ENCODE measurements around the gene ZNF506. TPM values are rescaled to one million over a fixed set of nuclear protein-coding genes. Genes with fewer than 3 reads are reported as not detected.

Gene ZNF506
- total and polyA plus RNA-seq, 2 experiments from 2014 or later, result 26.0 to 42.1 TPM

DNA sequence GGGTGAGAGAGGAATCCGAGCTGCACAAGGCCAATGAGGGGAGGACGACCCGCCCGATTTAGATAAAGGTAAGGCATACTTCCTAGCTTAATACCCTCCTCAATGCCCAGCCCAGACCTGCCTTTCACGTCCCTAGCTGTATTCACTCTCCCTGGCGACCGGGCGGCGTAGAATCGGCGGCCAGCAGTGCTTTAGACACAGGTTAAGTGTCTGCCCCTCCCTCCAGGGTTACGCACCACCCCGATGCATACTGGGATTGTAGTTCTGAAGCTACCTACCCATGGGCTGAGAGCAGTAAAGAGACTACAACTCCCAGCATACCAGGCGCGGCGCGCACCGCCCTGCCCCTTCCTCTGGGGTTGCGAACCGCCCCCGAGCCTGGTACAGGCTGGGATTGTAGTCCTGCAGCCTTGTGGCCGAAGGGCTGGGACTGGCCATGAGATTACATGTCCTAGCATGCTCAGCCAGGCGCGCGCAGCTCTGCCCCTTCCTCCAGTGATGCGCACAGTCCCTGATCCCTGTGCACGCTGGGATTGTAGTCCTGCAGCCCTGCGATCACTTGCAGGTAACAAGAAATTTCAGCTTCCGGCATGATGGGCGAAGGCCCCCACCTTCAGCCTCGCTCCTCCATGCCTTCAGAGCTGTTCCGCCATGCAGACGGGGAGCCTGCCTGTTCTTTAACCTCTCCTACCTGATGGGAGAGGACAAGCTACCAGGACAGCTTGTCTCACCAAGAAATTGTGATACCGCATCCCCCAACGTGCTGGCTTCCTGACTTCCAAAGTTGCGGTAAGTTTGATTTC, 45.1 kb downstream of the ZNF506 start:
- Histone ChIP-seq H3K4me3 (peak overlapping the region; percentile 75), H3K36me3 (ENCODE audit: insufficient read depth) (no peaks in the 10 kb centered on the region), H3K27me3 (ENCODE audit: insufficient read depth) (no peaks in the 10 kb centered on the region), H3K9me2 (ENCODE audit: insufficient read depth) (no peaks in the 10 kb centered on the region), H3K4me2 (peak overlapping the region; percentile 94), H3F3A (replicated peaks; ENCODE audit: low read depth) (no peaks in the 10 kb centered on the region), H4K20me1 (replicated peaks; ENCODE audit: insufficient read depth) (no peaks in the 10 kb centered on the region), H2AFZ (peak overlapping the region; percentile 94), H3K4me1 (ENCODE audit: insufficient read depth) (peaks cover 15% of the 10 kb centered on the region), H3K79me2 (replicated peaks; ENCODE audit: insufficient read depth) (peaks cover 31% of the 10 kb centered on the region; the same call in 1 of the 2 replicates), H3K27ac (ENCODE audit: low read depth) (peak overlapping the region; percentile 46; the same call in 1 of the 2 replicates)
- peak; percentile 98 for DNase-seq (ENCODE audit: low spot score)
- Mint-ChIP-seq H3K27me3 (ENCODE audit: insufficient read depth, low read depth, poor library complexity) (peaks cover 7% of the 10 kb centered on the region), H3K27ac (peak overlapping the region; percentile 97), H3K4me1 (peaks cover 11% of the 10 kb centered on the region), H3K36me3 (ENCODE audit: low read depth) (peaks cover 13% of the 10 kb centered on the region), H3K9me3 (no peaks in the 10 kb centered on the region; the same call in 2 of the 3 replicates), H3K4me3 (peak overlapping the region; percentile 99)
- peak; percentile 97 for ATAC-seq
- TF ChIP-seq CREB1 (CRISPR knock-in tag; IDR thresholded peaks at IDR 0.05; ENCODE audit: low read depth) (peak; percentile 86), ZNF331 (CRISPR knock-in tag; IDR thresholded peaks at IDR 0.05; ENCODE audit: low read depth) (no peak), POLR2AphosphoS5 (IDR thresholded peaks at IDR 0.05; ENCODE audit: low read depth) (peak; percentile 77)
- TF ChIP-seq, protein P1, sequence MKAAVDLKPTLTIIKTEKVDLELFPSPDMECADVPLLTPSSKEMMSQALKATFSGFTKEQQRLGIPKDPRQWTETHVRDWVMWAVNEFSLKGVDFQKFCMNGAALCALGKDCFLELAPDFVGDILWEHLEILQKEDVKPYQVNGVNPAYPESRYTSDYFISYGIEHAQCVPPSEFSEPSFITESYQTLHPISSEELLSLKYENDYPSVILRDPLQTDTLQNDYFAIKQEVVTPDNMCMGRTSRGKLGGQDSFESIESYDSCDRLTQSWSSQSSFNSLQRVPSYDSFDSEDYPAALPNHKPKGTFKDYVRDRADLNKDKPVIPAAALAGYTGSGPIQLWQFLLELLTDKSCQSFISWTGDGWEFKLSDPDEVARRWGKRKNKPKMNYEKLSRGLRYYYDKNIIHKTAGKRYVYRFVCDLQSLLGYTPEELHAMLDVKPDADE (IDR thresholded peaks at IDR 0.05), result peak; percentile 100

DNA sequence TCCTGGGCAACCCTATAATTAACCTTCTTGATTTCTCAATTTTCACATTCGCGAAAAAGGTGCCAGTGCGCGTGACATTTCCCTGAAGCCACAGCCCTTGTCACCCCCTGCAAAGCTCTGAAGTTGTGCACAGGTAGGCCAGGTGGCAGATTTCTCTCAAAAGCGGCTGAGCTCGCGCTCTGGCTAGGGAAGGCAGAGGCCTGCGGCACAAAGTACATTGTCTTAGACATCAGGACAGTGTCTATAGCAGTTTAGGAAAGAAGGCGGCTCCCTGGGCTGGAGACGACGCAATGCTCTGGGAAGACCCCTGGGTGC, 45.7 kb downstream of the ZNF506 start:
- Histone ChIP-seq H4K20me1 (replicated peaks; ENCODE audit: insufficient read depth) (no peaks in the 10 kb centered on the region), H3K36me3 (ENCODE audit: insufficient read depth) (no peaks in the 10 kb centered on the region), H3K79me2 (replicated peaks; ENCODE audit: insufficient read depth) (peaks cover 25% of the 10 kb centered on the region; the same call in 1 of the 2 replicates), H3K4me1 (ENCODE audit: insufficient read depth) (peaks cover 15% of the 10 kb centered on the region), H3F3A (replicated peaks; ENCODE audit: low read depth) (no peaks in the 10 kb centered on the region), H3K4me3 (peak overlapping the region; percentile 75), H3K4me2 (peak overlapping the region; percentile 92), H3K9me2 (ENCODE audit: insufficient read depth) (no peaks in the 10 kb centered on the region), H3K27ac (ENCODE audit: low read depth) (peak overlapping the region; percentile 46; the same call in 1 of the 2 replicates), H3K27me3 (ENCODE audit: insufficient read depth) (no peaks in the 10 kb centered on the region), H2AFZ (peak overlapping the region; percentile 85; the same call in 1 of the 2 replicates)
- Mint-ChIP-seq H3K36me3 (ENCODE audit: low read depth) (peaks cover 13% of the 10 kb centered on the region), H3K27ac (peak overlapping the region; percentile 97), H3K9me3 (no peaks in the 10 kb centered on the region; the same call in 2 of the 3 replicates), H3K4me1 (peaks cover 11% of the 10 kb centered on the region), H3K27me3 (ENCODE audit: insufficient read depth, low read depth, poor library complexity) (peaks cover 7% of the 10 kb centered on the region), H3K4me3 (peak overlapping the region; percentile 99)
- ATAC-seq, result peak; percentile 16
- TF ChIP-seq EZH2 (IDR thresholded peaks at IDR 0.05; ENCODE audit: low read depth, unreplicated experiment), result no peak
- TF ChIP-seq, protein P2, sequence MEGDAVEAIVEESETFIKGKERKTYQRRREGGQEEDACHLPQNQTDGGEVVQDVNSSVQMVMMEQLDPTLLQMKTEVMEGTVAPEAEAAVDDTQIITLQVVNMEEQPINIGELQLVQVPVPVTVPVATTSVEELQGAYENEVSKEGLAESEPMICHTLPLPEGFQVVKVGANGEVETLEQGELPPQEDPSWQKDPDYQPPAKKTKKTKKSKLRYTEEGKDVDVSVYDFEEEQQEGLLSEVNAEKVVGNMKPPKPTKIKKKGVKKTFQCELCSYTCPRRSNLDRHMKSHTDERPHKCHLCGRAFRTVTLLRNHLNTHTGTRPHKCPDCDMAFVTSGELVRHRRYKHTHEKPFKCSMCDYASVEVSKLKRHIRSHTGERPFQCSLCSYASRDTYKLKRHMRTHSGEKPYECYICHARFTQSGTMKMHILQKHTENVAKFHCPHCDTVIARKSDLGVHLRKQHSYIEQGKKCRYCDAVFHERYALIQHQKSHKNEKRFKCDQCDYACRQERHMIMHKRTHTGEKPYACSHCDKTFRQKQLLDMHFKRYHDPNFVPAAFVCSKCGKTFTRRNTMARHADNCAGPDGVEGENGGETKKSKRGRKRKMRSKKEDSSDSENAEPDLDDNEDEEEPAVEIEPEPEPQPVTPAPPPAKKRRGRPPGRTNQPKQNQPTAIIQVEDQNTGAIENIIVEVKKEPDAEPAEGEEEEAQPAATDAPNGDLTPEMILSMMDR (conservative IDR thresholded peaks at IDR 0.05; ENCODE audit: low read depth in 2 of 2), result no peak
- TF ChIP-seq, protein P1 (IDR thresholded peaks at IDR 0.05), result no peak
- no peak for DNase-seq (ENCODE audit: low spot score)

Measured in GM23338 (cell line).